Vagina (tissue), 2 donors: Measurements from ENCODE around the gene BST2. TPM values are rescaled to one million over a fixed set of nuclear protein-coding genes. Genes with fewer than 3 reads are reported as not detected.

Experiments used
- DNase-seq, 2 donors: peaks; one replicate each; pipeline ENCODE4 v3.0.0-alpha.2; 2017; ENCODE audit errors: extremely low spot score in 2 of 2
- H3K27ac ChIP-seq: fragments of 200-600 bp; sonication (generic); one replicate; pipeline ENCODE4 v1.5.1; 2019
- H3K27me3 ChIP-seq: fragments of 200-600 bp; sonication (generic); one replicate; pipeline ENCODE4 v1.5.1; 2019
- H3K36me3 ChIP-seq, 2 donors: fragments of 200-600 bp; sonication (generic); one replicate each; pipeline ENCODE4 v1.5.1; 2017 to 2019
- H3K4me1 ChIP-seq: fragments of 200-600 bp; sonication (generic); one replicate; pipeline ENCODE4 v1.5.1; 2019
- H3K4me3 ChIP-seq, 2 donors: fragments of 200-600 bp; sonication (generic); 1 replicate in 1 of 2; 2 replicates in 1 of 2; pipeline ENCODE4 v1.5.1; 2016 to 2019
- H3K9me3 ChIP-seq: fragments of 200-600 bp; sonication (generic); one replicate; pipeline ENCODE4 v1.5.1; 2019
- POLR2A ChIP-seq, 2 donors: fragments of 450-650 bp; IDR thresholded peaks; one replicate each; pipeline ENCODE4 v1.6.1; 2017; ENCODE audit warnings: antibody characterized with exemption in 2 of 2, mild to moderate bottlenecking in 2 of 2, moderate library complexity in 2 of 2
- POLR2AphosphoS5 ChIP-seq, 2 donors: sonication (generic); formaldehyde crosslinking; IDR thresholded peaks; one replicate each; pipeline ENCODE4 v1.9.0; 2017; ENCODE audit warnings: antibody characterized with exemption in 2 of 2, mild to moderate bottlenecking in 2 of 2, low read depth in 1 of 2; ENCODE audit not compliant: insufficient read depth in 1 of 2
- intact Hi-C: fragments of 100-400 bp; cut with DNase I; formaldehyde crosslinking; loops from one replicate; pipeline ENCODE4 v1.15.1; 2023
- total RNA-seq: library from RNA; depleted of rRNA; stranded (reverse); fragments of >200 nt; gene quantifications from one replicate; pipeline ENCODE4 v1.2.3, GENCODE V29; 2016
- TF ChIP-seq, protein P1 (sequence below), 3 experiments: fragments of 450-650 bp in 2 of 3; fragments of 200-600 bp in 1 of 3; sonication (generic) in 1 of 3; IDR thresholded peaks; one replicate each; pipeline ENCODE4 v1.5.1; 2017 to 2019; ENCODE audit warnings: antibody characterized with exemption in 3 of 3, mild to moderate bottlenecking in 2 of 3, moderate library complexity in 2 of 3

Gene BST2
- total RNA-seq, 1 donor from 2014 or later: 88.4 TPM

DNA sequence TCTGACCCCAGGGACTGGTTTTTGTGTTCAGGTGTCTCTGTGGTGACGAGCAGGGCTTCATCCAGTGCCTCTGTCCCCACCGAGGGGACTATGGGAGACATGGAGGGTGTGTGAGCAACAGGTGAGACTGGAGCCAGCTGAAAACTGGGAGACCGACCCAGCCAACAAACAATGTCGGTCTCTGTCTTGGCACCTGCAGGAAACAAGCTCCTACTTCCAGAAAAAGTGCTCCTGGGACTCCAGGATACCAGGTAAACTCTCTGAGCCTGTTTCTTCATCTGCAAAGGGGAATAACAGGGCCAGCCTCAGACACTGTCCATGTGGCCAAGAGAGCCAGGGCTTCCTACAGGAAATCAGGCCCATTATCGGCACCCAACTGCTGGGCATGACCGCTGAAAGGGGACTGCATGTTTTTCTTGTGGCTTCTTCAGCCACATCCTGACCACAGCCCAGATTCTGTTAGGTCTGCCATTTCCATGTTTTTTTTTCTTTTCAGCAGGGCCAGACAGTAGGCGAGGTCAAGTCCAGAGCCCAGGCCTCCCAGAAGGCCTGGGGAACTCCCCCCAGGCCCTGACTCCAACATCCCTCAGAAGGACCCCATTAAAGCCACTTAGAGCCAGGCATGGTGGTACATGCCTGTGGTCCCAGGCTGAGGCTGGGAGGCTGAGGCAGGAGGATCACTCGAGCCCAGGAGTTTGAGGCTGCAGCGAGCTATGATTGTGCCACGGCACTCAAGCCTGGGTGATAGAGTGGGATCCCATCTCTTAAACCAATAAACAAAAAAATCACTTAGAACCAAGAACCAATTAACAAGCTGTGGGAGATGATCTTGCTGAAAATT is 836 bp upstream of the BST2 start:
- Histone ChIP-seq H3K27ac (peak overlapping the region; percentile 83), H3K27me3 (no peaks in the 10 kb centered on the region), H3K4me1 (peaks cover 12% of the 10 kb centered on the region), H3K36me3 (no peaks in the 10 kb centered on the region), H3K9me3 (no peaks in the 10 kb centered on the region), H3K4me3 (peak overlapping the region; percentile 44 to 45)
- intact Hi-C loops: no loop called here
- no peak for TF ChIP-seq POLR2A (IDR thresholded peaks at IDR 0.05)
- TF ChIP-seq, protein P1, sequence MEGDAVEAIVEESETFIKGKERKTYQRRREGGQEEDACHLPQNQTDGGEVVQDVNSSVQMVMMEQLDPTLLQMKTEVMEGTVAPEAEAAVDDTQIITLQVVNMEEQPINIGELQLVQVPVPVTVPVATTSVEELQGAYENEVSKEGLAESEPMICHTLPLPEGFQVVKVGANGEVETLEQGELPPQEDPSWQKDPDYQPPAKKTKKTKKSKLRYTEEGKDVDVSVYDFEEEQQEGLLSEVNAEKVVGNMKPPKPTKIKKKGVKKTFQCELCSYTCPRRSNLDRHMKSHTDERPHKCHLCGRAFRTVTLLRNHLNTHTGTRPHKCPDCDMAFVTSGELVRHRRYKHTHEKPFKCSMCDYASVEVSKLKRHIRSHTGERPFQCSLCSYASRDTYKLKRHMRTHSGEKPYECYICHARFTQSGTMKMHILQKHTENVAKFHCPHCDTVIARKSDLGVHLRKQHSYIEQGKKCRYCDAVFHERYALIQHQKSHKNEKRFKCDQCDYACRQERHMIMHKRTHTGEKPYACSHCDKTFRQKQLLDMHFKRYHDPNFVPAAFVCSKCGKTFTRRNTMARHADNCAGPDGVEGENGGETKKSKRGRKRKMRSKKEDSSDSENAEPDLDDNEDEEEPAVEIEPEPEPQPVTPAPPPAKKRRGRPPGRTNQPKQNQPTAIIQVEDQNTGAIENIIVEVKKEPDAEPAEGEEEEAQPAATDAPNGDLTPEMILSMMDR (IDR thresholded peaks at IDR 0.05): no peak
- TF ChIP-seq POLR2AphosphoS5 (IDR thresholded peaks at IDR 0.05; ENCODE audit: insufficient read depth in 1 of 2, low read depth in 1 of 2): no peak
- DNase-seq: no peak

DNA sequence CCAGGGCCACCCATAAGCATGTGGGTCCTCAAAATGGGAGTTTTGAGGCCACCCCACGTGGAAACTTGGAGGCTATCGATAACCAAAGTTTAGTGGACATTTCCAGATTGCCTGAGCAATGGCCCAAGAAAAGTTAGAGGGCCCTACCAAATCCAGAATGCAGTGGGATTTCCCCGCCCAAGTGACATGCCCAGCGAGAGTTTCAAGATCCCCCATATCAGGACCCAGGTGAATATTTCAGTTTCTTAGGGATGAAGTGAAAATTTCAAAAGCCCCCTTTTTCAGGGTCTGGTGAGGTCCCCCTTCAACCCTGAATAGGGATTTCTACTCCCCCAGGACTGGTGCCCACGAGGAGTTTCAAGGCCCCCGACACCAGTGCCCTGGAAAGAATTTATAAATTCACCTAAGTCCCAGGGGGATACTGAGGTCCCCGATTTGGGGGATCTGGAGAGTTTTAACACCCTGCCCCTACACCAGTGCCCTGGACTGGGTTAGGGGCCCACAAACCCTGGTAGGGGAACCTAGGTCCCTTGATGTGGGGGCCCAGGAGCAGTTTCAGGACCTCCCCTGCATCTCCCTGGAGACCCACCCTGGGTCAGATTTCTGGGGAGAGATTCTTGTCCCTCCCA is 695 bp downstream of the BST2 start:
- intact Hi-C loops: no loop called here

DNA sequence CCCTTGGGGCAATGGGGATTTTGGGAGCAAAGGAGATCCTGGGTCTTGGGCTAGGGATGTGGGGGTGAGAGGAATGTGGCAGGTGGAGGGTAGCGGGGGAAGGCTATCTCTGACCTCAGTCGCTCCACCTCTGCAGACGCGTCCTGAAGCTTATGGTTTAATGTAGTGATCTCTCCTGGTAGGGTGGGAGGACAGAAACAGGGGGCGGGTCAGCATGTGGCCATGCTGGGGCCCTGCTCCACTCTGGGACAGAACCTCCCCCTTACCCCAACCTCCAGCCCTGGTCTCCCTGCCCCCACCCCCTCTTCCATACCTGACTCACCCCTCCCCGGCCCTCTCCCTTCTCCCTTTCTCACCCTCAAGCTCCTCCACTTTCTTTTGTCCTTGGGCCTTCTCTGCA is 1.4 kb downstream of the BST2 start:
- no peaks in the 10 kb centered on the region for H3K9me3 ChIP-seq
- no peak for DNase-seq
- no peak for TF ChIP-seq POLR2AphosphoS5 (IDR thresholded peaks at IDR 0.05; ENCODE audit: insufficient read depth in 1 of 2, low read depth in 1 of 2)
- TF ChIP-seq POLR2A (IDR thresholded peaks at IDR 0.05): no peak
- intact Hi-C loops: no loop called here
- H3K4me3 ChIP-seq: peak overlapping the region; percentile 44 to 45
- no peaks in the 10 kb centered on the region for H3K27me3 ChIP-seq
- peaks cover 12% of the 10 kb centered on the region for H3K4me1 ChIP-seq
- no peaks in the 10 kb centered on the region for H3K36me3 ChIP-seq
- peak overlapping the region; percentile 83 for H3K27ac ChIP-seq

More for the DNA sequence above, 695 bp downstream of the BST2 start:
- Histone ChIP-seq H3K9me3 (no peaks in the 10 kb centered on the region), H3K4me1 (peaks cover 12% of the 10 kb centered on the region), H3K36me3 (no peaks in the 10 kb centered on the region), H3K4me3 (peak overlapping the region; percentile 44 to 45), H3K27me3 (no peaks in the 10 kb centered on the region), H3K27ac (peak overlapping the region; percentile 83)
- TF ChIP-seq POLR2A (IDR thresholded peaks at IDR 0.05) (no peak), POLR2AphosphoS5 (IDR thresholded peaks at IDR 0.05; ENCODE audit: insufficient read depth in 1 of 2, low read depth in 1 of 2) (no peak)
- TF ChIP-seq, protein P1 (IDR thresholded peaks at IDR 0.05): no peak
- DNase-seq: no peak

DNA sequence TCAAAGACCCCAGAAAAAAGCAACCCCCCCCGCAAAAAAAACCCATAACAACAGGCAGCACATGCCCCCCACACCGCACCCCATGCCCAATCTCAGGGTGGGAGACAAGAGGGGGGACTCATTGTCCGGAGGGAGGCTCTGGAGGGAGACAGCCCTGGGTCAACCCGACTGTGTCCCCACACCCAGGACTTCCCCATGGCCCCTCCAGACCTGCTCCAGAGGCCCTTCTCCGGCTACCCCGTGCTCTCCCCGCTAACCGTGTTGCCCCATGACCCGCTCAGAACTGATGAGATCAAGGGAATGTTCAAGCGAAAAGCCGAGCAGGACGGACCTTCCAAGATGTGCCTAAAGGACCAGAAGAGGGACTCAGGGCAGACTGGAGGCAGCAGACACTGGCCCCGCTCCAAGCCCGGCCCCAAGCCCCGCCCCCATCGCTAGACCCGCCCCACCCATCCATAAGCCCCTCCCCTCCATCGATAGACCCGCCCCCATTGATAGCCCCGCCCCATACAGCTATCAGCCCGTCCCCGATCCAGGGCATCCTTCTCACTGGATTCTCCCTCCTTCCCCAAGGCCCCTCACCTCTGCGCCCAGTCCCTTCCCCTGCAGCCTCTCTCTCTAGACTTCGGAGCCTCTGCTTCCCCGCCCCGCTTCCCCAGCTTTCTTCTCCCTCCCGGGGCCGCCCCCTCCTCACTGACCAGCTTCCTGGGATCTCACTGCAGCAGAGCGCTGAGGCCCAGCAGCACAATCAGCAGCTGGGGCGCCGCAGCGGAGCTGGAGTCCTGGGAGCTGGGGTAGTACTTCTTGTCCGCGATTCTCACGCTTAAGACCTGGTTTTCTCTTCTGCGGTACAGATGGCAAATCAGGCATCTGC is 2.2 kb downstream of the BST2 start:
- intact Hi-C loops: no loop called here
- peak overlapping the region; percentile 44 to 45 for H3K4me3 ChIP-seq
- TF ChIP-seq POLR2A (IDR thresholded peaks at IDR 0.05) (no peak), POLR2AphosphoS5 (IDR thresholded peaks at IDR 0.05; ENCODE audit: insufficient read depth in 1 of 2, low read depth in 1 of 2) (no peak)
- TF ChIP-seq, protein P1 (IDR thresholded peaks at IDR 0.05): no peak

DNA sequence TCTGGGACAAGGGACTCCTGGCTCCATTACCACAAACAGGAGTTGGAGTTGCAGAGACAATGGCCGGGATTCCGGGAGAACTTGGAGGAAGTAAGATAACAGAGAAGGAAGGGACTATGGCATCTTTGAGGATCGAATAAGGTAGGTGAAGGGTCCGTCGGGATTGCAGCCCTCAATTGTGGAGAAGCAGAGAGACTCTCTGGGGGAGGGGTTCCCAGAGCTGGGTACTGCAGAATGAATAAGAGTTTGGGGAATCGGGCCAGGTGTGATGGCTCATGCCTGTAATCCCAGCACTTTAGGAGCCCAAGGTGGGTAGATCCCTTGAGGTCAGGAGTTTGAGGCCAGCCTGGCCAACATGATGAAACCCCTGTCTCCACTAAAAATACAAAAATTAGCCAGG is 3.8 kb downstream of the BST2 start:
- no peaks in the 10 kb centered on the region for H3K27me3 ChIP-seq
- intact Hi-C loops: no loop called here
- H3K9me3 ChIP-seq: no peaks in the 10 kb centered on the region
- TF ChIP-seq, protein P1 (IDR thresholded peaks at IDR 0.05): no peak
- no peak for TF ChIP-seq POLR2A (IDR thresholded peaks at IDR 0.05)
- TF ChIP-seq POLR2AphosphoS5 (IDR thresholded peaks at IDR 0.05; ENCODE audit: insufficient read depth in 1 of 2, low read depth in 1 of 2): no peak
- peaks cover 10% of the 10 kb centered on the region for H3K4me1 ChIP-seq
- no peak overlapping the region for H3K27ac ChIP-seq
- H3K36me3 ChIP-seq: no peaks in the 10 kb centered on the region
- H3K4me3 ChIP-seq: no peak overlapping the region
- no peak for DNase-seq

More for the DNA sequence above, 2.2 kb downstream of the BST2 start:
- peaks cover 12% of the 10 kb centered on the region for H3K4me1 ChIP-seq
- H3K36me3 ChIP-seq: no peaks in the 10 kb centered on the region
- peak overlapping the region; percentile 83 for H3K27ac ChIP-seq
- DNase-seq: no peak
- no peaks in the 10 kb centered on the region for H3K27me3 ChIP-seq
- no peaks in the 10 kb centered on the region for H3K9me3 ChIP-seq
